Uterus (tissue), 4 donors: Measurements from ENCODE around the gene RHEB. TPM values are rescaled to one million over a fixed set of nuclear protein-coding genes. Genes with fewer than 3 reads are reported as not detected.
A peak's percentile ranks its signal among the peaks of the same experiment; 100 is the strongest.

ENCODE experiments used
- DNase-seq, 2 donors: peaks; one replicate each; pipeline ENCODE4 v3.0.0-alpha.2; 2019 to 2020
- H3K27ac ChIP-seq, 2 donors: fragments of 200-600 bp; sonication (generic); 1 replicate in 1 of 2; 2 replicates in 1 of 2; pipeline ENCODE4 v1.5.1; 2016 to 2018
- H3K27me3 ChIP-seq, 2 donors: fragments of 200-600 bp; sonication (generic); one replicate each; pipeline ENCODE4 v1.5.1; 2018 to 2019; ENCODE audit warnings: control low read depth in 1 of 2
- H3K36me3 ChIP-seq, 2 donors: fragments of 200-600 bp; sonication (generic); one replicate each; pipeline ENCODE4 v1.5.1; 2019; ENCODE audit warnings: control low read depth in 1 of 2
- H3K4me1 ChIP-seq, 2 donors: fragments of 200-600 bp; sonication (generic); one replicate each; pipeline ENCODE4 v1.5.1; 2018 to 2019; ENCODE audit warnings: control low read depth in 1 of 2
- H3K4me3 ChIP-seq, 2 donors: fragments of 200-600 bp; sonication (generic); 1 replicate in 1 of 2; 2 replicates in 1 of 2; pipeline ENCODE4 v1.5.1; 2018 to 2019; ENCODE audit warnings: mild to moderate bottlenecking in 1 of 2
- H3K9me3 ChIP-seq, 2 donors: fragments of 200-600 bp; sonication (generic); one replicate each; pipeline ENCODE4 v1.5.1; 2019; ENCODE audit warnings: control low read depth in 1 of 2
- POLR2A ChIP-seq, 2 donors: fragments of 450-650 bp; IDR thresholded peaks; one replicate each; pipeline ENCODE4 v1.6.1; 2016; ENCODE audit warnings: antibody characterized with exemption in 2 of 2, mild to moderate bottlenecking in 1 of 2, moderate library complexity in 1 of 2
- intact Hi-C: fragments of 100-400 bp; cut with DNase I; formaldehyde crosslinking; loops from one replicate; pipeline ENCODE4 v1.15.1; 2023; ENCODE audit warnings: low total_unique reads
- total RNA-seq, 4 donors: library from RNA; depleted of rRNA in 3 of 4; stranded (reverse); fragments of >200 nt in 3 of 4; gene quantifications; one replicate each; pipeline versions ENCODE4 v1.1.0 to v1.2.4, GENCODE V29; 2014 to 2023
- TF ChIP-seq, protein P1 (sequence below), 4 experiments: fragments of 200-600 bp in 2 of 4; fragments of 450-650 bp in 2 of 4; sonication (generic) in 2 of 4; IDR thresholded peaks; one replicate each; pipeline ENCODE4 v1.5.1; 2016 to 2019; ENCODE audit warnings: antibody characterized with exemption in 4 of 4, mild to moderate bottlenecking in 2 of 4, moderate library complexity in 1 of 4
- donor health status: DM: yes; HTN: yes; CAD: no.

The RHEB gene, protein sequence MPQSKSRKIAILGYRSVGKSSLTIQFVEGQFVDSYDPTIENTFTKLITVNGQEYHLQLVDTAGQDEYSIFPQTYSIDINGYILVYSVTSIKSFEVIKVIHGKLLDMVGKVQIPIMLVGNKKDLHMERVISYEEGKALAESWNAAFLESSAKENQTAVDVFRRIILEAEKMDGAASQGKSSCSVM
- 100 to 1,000 TPM in 2 of 4 donors, 10 to 100 TPM in 2; 69.2 to 135 (median 102) TPM for total RNA-seq

DNA sequence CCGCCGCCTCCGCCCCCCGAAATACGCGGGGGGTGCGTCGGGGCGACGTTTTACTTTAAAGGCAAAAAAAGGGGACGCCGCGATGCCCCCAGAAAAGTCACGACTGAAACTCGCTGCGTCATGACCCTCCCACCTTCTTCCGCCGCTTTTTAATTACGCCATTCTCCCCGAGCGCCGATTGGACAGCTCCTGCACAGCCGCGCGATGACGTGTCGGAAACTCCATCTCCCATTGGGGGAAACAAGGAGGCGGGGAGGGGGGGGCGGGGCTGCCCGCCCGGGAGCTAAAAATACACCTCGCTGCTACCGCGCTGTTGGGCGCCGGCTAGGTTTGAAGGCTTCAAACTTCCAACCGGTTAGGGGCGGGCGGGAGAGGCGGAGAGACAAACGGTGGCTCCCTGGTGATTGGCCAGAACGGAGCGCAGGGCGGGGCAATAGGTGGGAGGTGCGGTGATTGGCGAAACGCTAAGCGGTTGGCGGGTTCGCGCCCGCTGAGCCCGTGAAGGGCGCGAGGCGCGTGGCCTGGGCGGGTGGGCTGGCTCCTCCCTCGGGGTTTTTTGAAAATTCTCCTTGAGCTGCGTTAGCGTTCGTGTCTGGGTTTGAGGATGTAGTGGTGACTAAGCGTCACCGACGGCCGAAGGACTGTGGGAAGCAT, at the start of gene RHEB:
RHEB (minus strand) TSS at position 131 of the 654 bp plus-strand sequence. CDS start 384 bp downstream, outside the sequence.
- Histone ChIP-seq H3K27ac (peak within 1 kb of the TSS; percentile 96 to 100), H3K9me3 (no peaks in the 10 kb centered on the region), H3K4me1 (no peaks in the 10 kb centered on the region), H3K36me3 (no peaks in the 10 kb centered on the region), H3K4me3 (peak within 1 kb of the TSS; percentile 85 to 98), H3K27me3 (no peaks in the 10 kb centered on the region)
- intact Hi-C loops = loop anchor here (5.0 kb wide), 1 partner anchor 58 kb away; no protein-coding TSS in a partner anchor
- peak; percentile 99 for DNase-seq
- TF ChIP-seq, protein P1, sequence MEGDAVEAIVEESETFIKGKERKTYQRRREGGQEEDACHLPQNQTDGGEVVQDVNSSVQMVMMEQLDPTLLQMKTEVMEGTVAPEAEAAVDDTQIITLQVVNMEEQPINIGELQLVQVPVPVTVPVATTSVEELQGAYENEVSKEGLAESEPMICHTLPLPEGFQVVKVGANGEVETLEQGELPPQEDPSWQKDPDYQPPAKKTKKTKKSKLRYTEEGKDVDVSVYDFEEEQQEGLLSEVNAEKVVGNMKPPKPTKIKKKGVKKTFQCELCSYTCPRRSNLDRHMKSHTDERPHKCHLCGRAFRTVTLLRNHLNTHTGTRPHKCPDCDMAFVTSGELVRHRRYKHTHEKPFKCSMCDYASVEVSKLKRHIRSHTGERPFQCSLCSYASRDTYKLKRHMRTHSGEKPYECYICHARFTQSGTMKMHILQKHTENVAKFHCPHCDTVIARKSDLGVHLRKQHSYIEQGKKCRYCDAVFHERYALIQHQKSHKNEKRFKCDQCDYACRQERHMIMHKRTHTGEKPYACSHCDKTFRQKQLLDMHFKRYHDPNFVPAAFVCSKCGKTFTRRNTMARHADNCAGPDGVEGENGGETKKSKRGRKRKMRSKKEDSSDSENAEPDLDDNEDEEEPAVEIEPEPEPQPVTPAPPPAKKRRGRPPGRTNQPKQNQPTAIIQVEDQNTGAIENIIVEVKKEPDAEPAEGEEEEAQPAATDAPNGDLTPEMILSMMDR (IDR thresholded peaks at IDR 0.05) = peak in 1 of 4 experiments; percentile 6
- peak in 1 of 2 donors; percentile 51 for TF ChIP-seq POLR2A (IDR thresholded peaks at IDR 0.05)

DNA sequence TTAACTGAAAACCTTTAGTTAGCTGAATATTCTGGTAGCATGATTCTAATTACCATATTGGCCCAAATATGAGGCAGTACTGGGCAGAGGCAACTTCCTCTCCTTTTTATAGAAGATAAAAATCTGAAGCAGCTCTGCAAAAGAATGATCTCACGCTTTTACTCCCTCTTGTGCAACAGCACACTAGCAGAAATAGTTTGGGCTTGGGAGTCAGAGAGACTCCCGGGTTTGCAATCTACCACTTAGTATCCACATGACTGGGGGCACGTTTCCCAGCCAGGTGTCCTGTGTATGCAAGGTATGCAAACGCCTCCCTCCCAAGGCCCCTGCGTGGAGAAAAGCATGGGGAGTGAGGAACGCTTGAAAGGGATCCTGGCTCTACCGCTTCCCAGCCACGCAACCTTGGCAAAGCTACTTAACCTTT, 47.2 kb upstream of the RHEB start:
- DNase-seq = peak; percentile 55 to 63
- Histone ChIP-seq H3K27me3 (no peaks in the 10 kb centered on the region), H3K4me3 (no peak overlapping the region), H3K4me1 (peaks cover 0 to 11% of the 10 kb centered on the region in 2 donors), H3K36me3 (no peaks in the 10 kb centered on the region), H3K9me3 (no peaks in the 10 kb centered on the region), H3K27ac (peak overlapping the region; percentile 72 to 75)
- intact Hi-C loops = no loop called here
- TF ChIP-seq POLR2A (IDR thresholded peaks at IDR 0.05) = no peak
- TF ChIP-seq, protein P1 (IDR thresholded peaks at IDR 0.05) = no peak

DNA sequence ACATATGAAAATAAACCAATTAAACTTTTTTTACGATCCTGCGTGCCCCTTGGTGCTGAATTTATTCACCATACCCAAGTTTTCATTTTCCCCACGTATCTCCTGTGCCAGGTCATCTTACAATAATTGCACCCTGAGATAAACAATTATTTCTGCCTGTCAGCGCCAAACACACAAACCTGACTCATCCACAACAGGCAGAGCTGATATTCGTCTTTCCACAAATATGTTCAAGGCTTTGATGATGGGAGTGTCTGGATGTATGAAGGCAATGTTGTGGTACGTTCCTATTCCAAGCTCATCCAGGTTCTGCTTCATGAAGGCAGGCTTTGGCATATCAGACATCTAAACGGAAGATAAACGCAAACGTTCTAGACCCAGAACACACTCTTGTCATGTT, 45.8 kb upstream of the RHEB start:
- no peak for TF ChIP-seq POLR2A (IDR thresholded peaks at IDR 0.05)
- TF ChIP-seq, protein P1 (IDR thresholded peaks at IDR 0.05) = no peak
- peaks cover 0 to 11% of the 10 kb centered on the region in 2 donors for H3K4me1 ChIP-seq
- H3K4me3 ChIP-seq = no peak overlapping the region
- intact Hi-C loops = no loop called here
- H3K9me3 ChIP-seq = no peaks in the 10 kb centered on the region
- no peak overlapping the region for H3K27ac ChIP-seq
- no peaks in the 10 kb centered on the region for H3K36me3 ChIP-seq
- no peak for DNase-seq
- H3K27me3 ChIP-seq = no peaks in the 10 kb centered on the region

DNA sequence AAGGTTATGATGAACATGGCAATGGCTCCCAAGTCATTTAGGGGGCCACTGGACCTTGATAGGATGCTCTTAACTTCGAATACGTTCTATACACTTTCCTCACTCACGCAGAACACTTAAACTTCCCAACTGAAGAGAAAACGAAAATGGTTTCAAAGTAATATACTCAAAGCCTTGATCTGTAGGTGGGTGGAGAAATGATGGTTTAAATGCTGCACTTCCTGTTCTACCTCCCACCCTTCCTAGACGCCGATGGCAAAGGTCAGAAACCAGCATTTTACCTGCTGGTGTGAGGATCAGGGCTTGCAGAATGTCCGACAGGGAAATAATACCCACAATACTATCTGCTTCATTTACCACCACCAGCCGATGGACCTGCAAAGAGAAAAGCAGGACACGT, 40.5 kb upstream of the RHEB start:
- no peaks in the 10 kb centered on the region for H3K36me3 ChIP-seq

More for the DNA sequence above, 40.5 kb upstream of the RHEB start:
- no peak overlapping the region for H3K27ac ChIP-seq
- no peak for TF ChIP-seq POLR2A (IDR thresholded peaks at IDR 0.05)
- TF ChIP-seq, protein P1 (IDR thresholded peaks at IDR 0.05) = no peak
- intact Hi-C loops = no loop called here
- H3K9me3 ChIP-seq = no peaks in the 10 kb centered on the region
- no peak overlapping the region for H3K4me3 ChIP-seq
- H3K4me1 ChIP-seq = no peaks in the 10 kb centered on the region
- H3K27me3 ChIP-seq = no peaks in the 10 kb centered on the region
- DNase-seq = no peak
